Activated naive CD4-positive, alpha-beta T cell treated with anti-CD3 and anti-CD28 coated beads, Interleukin-2, amount 10 ng/mL, durations not matched to agents 7 days and 5 days (primary cell): Measurements from ENCODE around the gene GPS1.
A peak's percentile ranks its signal among the peaks of the same experiment; 100 is the strongest.

Experiments used
- CTCF ChIA-PET: fragments of 350-600 bp; sonication (Branson Sonifier 250); formaldehyde crosslinking; loops from one replicate; lab custom pipeline; 2021; ENCODE audit warnings: antibody characterized with exemption; lab: Charles Lee
- DNase-seq: peaks from one replicate; pipeline ENCODE4 v3.0.0-alpha.2; 2020
- H3K27ac Mint-ChIP-seq: one replicate; pipeline ENCODE4 v1.8.0; 2021; ENCODE audit warnings: mild to moderate bottlenecking, moderate library complexity, mixed read lengths
- H3K27me3 Mint-ChIP-seq: one replicate; pipeline ENCODE4 v1.8.0; 2021; ENCODE audit warnings: mild to moderate bottlenecking, mixed read lengths
- H3K36me3 Mint-ChIP-seq: one replicate; pipeline ENCODE4 v1.8.0; 2021; ENCODE audit warnings: mixed read lengths
- H3K4me1 Mint-ChIP-seq: one replicate; pipeline ENCODE4 v1.8.0; 2021; ENCODE audit warnings: mixed read lengths
- H3K4me3 Mint-ChIP-seq: one replicate; pipeline ENCODE4 v1.8.0; 2021; ENCODE audit warnings: mild to moderate bottlenecking, moderate library complexity, mixed read lengths
- H3K9me3 Mint-ChIP-seq: one replicate; pipeline ENCODE4 v1.8.0; 2021; ENCODE audit warnings: mixed read lengths

The GPS1 gene

GRCh38 chr17:82049521-82049971 is 2.2 kb upstream of the GPS1 start:
- Mint-ChIP-seq H3K4me1 (peaks cover 21% of the 10 kb centered on the region), H3K9me3 (no peaks in the 10 kb centered on the region), H3K27me3 (no peaks in the 10 kb centered on the region), H3K4me3 (peak overlapping the region; percentile 28), H3K27ac (no peak overlapping the region), H3K36me3 (peaks cover 8% of the 10 kb centered on the region)
- CTCF ChIA-PET: interaction anchor here (1.1 to 1.7 kb wide), 2 partner anchors 12 to 18 kb away, joined by 4 to 5 read pairs; partner anchors contain the start of genes DCXR and RAC3
- DNase-seq: no peak

GRCh38 chr17:82050152-82050760 is 1.4 kb upstream of the GPS1 start:
- H3K9me3 Mint-ChIP-seq: no peaks in the 10 kb centered on the region
- peak overlapping the region; percentile 86 for H3K4me3 Mint-ChIP-seq
- peaks cover 21% of the 10 kb centered on the region for H3K4me1 Mint-ChIP-seq
- CTCF ChIA-PET: interaction anchor here (1.0 to 1.7 kb wide), 3 partner anchors 13 to 19 kb away, joined by 3 to 5 read pairs (median 4); partner anchors contain the start of genes DCXR and RAC3
- DNase-seq: no peak
- H3K27me3 Mint-ChIP-seq: no peaks in the 10 kb centered on the region
- H3K27ac Mint-ChIP-seq: peak overlapping the region; percentile 90
- H3K36me3 Mint-ChIP-seq: peaks cover 11% of the 10 kb centered on the region

- Mint-ChIP-seq H3K9me3 (no peaks in the 10 kb centered on the region), H3K27ac (peak overlapping the region; percentile 90), H3K4me1 (peaks cover 21% of the 10 kb centered on the region), H3K4me3 (peak overlapping the region; percentile 86), H3K36me3 (peaks cover 11% of the 10 kb centered on the region), H3K27me3 (no peaks in the 10 kb centered on the region)
- DNase-seq: peak; percentile 42
- CTCF ChIA-PET: interaction anchor here (1.0 to 1.7 kb wide), 3 partner anchors 13 to 19 kb away, joined by 3 to 5 read pairs (median 4); partner anchors contain the start of genes DCXR and RAC3
These were observed 697 bp upstream of the GPS1 start for GRCh38 chr17:82050761-82051641.

- no peaks in the 10 kb centered on the region for H3K27me3 Mint-ChIP-seq
- CTCF ChIA-PET: interaction anchor here (1.8 kb wide), 1 partner anchor 102 kb away, joined by 5 read pairs; no protein-coding TSS in a partner anchor
- peak overlapping the region; percentile 82 for H3K4me3 Mint-ChIP-seq
- peaks cover 21% of the 10 kb centered on the region for H3K4me1 Mint-ChIP-seq
- no peak for DNase-seq
- no peaks in the 10 kb centered on the region for H3K9me3 Mint-ChIP-seq
- peak overlapping the region; percentile 69 for H3K27ac Mint-ChIP-seq
- H3K36me3 Mint-ChIP-seq: peaks cover 8% of the 10 kb centered on the region
These were observed 951 bp downstream of the GPS1 start for GRCh38 chr17:82052638-82053059.

GRCh38 chr17:82053130-82053529 is 1.4 kb downstream of the GPS1 start:
- Mint-ChIP-seq H3K4me3 (peak overlapping the region; percentile 82), H3K27me3 (no peaks in the 10 kb centered on the region), H3K27ac (peak overlapping the region; percentile 28), H3K9me3 (no peaks in the 10 kb centered on the region), H3K36me3 (peaks cover 11% of the 10 kb centered on the region), H3K4me1 (peaks cover 21% of the 10 kb centered on the region)
- CTCF ChIA-PET: interaction anchor here (1.8 kb wide), 1 partner anchor 101 kb away, joined by 5 read pairs; no protein-coding TSS in a partner anchor
- no peak for DNase-seq

- Mint-ChIP-seq H3K27me3 (no peaks in the 10 kb centered on the region), H3K4me3 (peak overlapping the region; percentile 82), H3K27ac (no peak overlapping the region), H3K36me3 (peaks cover 11% of the 10 kb centered on the region), H3K9me3 (no peaks in the 10 kb centered on the region), H3K4me1 (peaks cover 21% of the 10 kb centered on the region)
- DNase-seq: no peak
- CTCF ChIA-PET: interaction anchor here (1.3 to 1.8 kb wide), 2 partner anchors 94 to 101 kb away, joined by 3 to 5 read pairs; no protein-coding TSS in a partner anchor
These were observed 2.0 kb downstream of the GPS1 start for GRCh38 chr17:82053556-82054263.

GRCh38 chr17:82054351-82055022 is 2.8 kb downstream of the GPS1 start:
- no peak overlapping the region for H3K4me3 Mint-ChIP-seq
- H3K27ac Mint-ChIP-seq: no peak overlapping the region
- H3K9me3 Mint-ChIP-seq: no peaks in the 10 kb centered on the region
- H3K4me1 Mint-ChIP-seq: peaks cover 21% of the 10 kb centered on the region
- DNase-seq: no peak
- no peaks in the 10 kb centered on the region for H3K27me3 Mint-ChIP-seq
- CTCF ChIA-PET: interaction anchor here (1.3 to 1.8 kb wide), 2 partner anchors 95 to 100 kb away, joined by 3 to 5 read pairs; no protein-coding TSS in a partner anchor
- H3K36me3 Mint-ChIP-seq: peaks cover 11% of the 10 kb centered on the region

GRCh38 chr17:82055023-82055964 is 3.6 kb downstream of the GPS1 start:
- DNase-seq: no peak
- Mint-ChIP-seq H3K9me3 (no peaks in the 10 kb centered on the region), H3K27me3 (no peaks in the 10 kb centered on the region), H3K4me1 (peaks cover 19% of the 10 kb centered on the region), H3K36me3 (peaks cover 14% of the 10 kb centered on the region), H3K4me3 (no peak overlapping the region), H3K27ac (no peak overlapping the region)
- CTCF ChIA-PET: interaction anchor here (1.3 kb wide), 1 partner anchor 96 kb away, joined by 3 read pairs; no protein-coding TSS in a partner anchor

- CTCF ChIA-PET: no interaction called here
These were observed 4.4 kb downstream of the GPS1 start for GRCh38 chr17:82055965-82056728.

GRCh38 chr17:82056729-82057621 is 5.3 kb downstream of the GPS1 start:
- H3K9me3 Mint-ChIP-seq: no peaks in the 10 kb centered on the region
- H3K27ac Mint-ChIP-seq: no peak overlapping the region
- CTCF ChIA-PET: no interaction called here
- H3K27me3 Mint-ChIP-seq: no peaks in the 10 kb centered on the region
- no peak overlapping the region for H3K4me3 Mint-ChIP-seq
- peaks cover 12% of the 10 kb centered on the region for H3K4me1 Mint-ChIP-seq
- H3K36me3 Mint-ChIP-seq: peaks cover 19% of the 10 kb centered on the region
- no peak for DNase-seq

More at GRCh38 chr17:82055965-82056728, 4.4 kb downstream of the GPS1 start:
- peaks cover 12% of the 10 kb centered on the region for H3K4me1 Mint-ChIP-seq
- peaks cover 19% of the 10 kb centered on the region for H3K36me3 Mint-ChIP-seq
- DNase-seq: no peak
- H3K4me3 Mint-ChIP-seq: no peak overlapping the region
- H3K27ac Mint-ChIP-seq: no peak overlapping the region
- no peaks in the 10 kb centered on the region for H3K27me3 Mint-ChIP-seq
- H3K9me3 Mint-ChIP-seq: no peaks in the 10 kb centered on the region

- CTCF ChIA-PET: no interaction called here
- H3K27ac Mint-ChIP-seq: no peak overlapping the region
- peaks cover 5% of the 10 kb centered on the region for H3K4me1 Mint-ChIP-seq
- DNase-seq: no peak
- peaks cover 19% of the 10 kb centered on the region for H3K36me3 Mint-ChIP-seq
- no peak overlapping the region for H3K4me3 Mint-ChIP-seq
- no peaks in the 10 kb centered on the region for H3K27me3 Mint-ChIP-seq
- no peaks in the 10 kb centered on the region for H3K9me3 Mint-ChIP-seq
These were observed 6.6 kb downstream of the GPS1 start for GRCh38 chr17:82058230-82058854.
